Type B pancreatic cell (in vitro differentiated cells): ENCODE results near the gene ZNF830. TPM values are rescaled to one million over a fixed set of nuclear protein-coding genes. Genes with fewer than 3 reads are reported as not detected.

ENCODE experiments used
- DNase-seq: peaks from one replicate; pipeline ENCODE4 v3.0.0; 2021; ENCODE audit warnings: mixed read lengths; ENCODE audit not compliant: unreplicated experiment; ENCODE audit errors: extremely low spot score
- H3K27ac Mint-ChIP-seq: 2 replicates; pipeline ENCODE4 v1.8.0; 2021; ENCODE audit warnings: mild to moderate bottlenecking, mixed read lengths
- H3K27me3 Mint-ChIP-seq: 2 replicates; pipeline ENCODE4 v1.8.0; 2021; ENCODE audit warnings: mixed read lengths
- H3K36me3 Mint-ChIP-seq: 2 replicates; pipeline ENCODE4 v1.8.0; 2021; ENCODE audit warnings: mixed read lengths
- H3K4me1 Mint-ChIP-seq: one replicate; pipeline ENCODE4 v1.8.0; 2021; ENCODE audit warnings: mixed read lengths; ENCODE audit not compliant: unreplicated experiment
- H3K4me3 Mint-ChIP-seq: 2 replicates; pipeline ENCODE4 v1.8.0; 2021; ENCODE audit warnings: mild to moderate bottlenecking, mixed read lengths
- H3K9me3 Mint-ChIP-seq: 2 replicates; pipeline ENCODE4 v1.8.0; 2021; ENCODE audit warnings: mixed read lengths
- CTCF ChIP-seq: fragments of 200-600 bp; sonication (generic); conservative IDR thresholded peaks from 2 replicates; pipeline ENCODE4 v1.5.0; 2021; ENCODE audit warnings: antibody characterized with exemption, mild to moderate bottlenecking
- long read RNA-seq: library from polyadenylated mRNA; unstranded; transcript quantifications from one replicate; pipeline ENCODE4 v2.0.0, GENCODE V29; 2020
- total RNA-seq: library from RNA; stranded (reverse); gene quantifications from 2 replicates; pipeline ENCODE4 v1.2.1, GENCODE V29; 2021; ENCODE audit warnings: low replicate concordance

The ZNF830 gene, protein sequence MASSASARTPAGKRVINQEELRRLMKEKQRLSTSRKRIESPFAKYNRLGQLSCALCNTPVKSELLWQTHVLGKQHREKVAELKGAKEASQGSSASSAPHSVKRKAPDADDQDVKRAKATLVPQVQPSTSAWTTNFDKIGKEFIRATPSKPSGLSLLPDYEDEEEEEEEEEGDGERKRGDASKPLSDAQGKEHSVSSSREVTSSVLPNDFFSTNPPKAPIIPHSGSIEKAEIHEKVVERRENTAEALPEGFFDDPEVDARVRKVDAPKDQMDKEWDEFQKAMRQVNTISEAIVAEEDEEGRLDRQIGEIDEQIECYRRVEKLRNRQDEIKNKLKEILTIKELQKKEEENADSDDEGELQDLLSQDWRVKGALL
- 21.9 and 22.8 TPM in 2 replicates for total RNA-seq
- long read RNA-seq, transcript ZNF830-201 (1 exons, 2,246 nt): major isoform, 59 of 59 reads
- long read RNA-seq, partial matches to known transcripts: 0 of 59 reads
- long read RNA-seq, other reads (novel, unspliced or antisense): 0 of 59 reads

- H3K4me3 Mint-ChIP-seq: peak within 1 kb of the TSS; percentile 100
- peaks cover 9% of the 10 kb centered on the region for H3K27me3 Mint-ChIP-seq
- H3K9me3 Mint-ChIP-seq: no peaks in the 10 kb centered on the region
- TF ChIP-seq CTCF: no peak
- peaks cover 14% of the 10 kb centered on the region for H3K4me1 Mint-ChIP-seq
- peak; percentile 90 for DNase-seq
- peaks cover 8% of the 10 kb centered on the region for H3K36me3 Mint-ChIP-seq
- peak within 1 kb of the TSS; percentile 98 for H3K27ac Mint-ChIP-seq
Measured at GRCh38 chr17:34961093-34961911, at the start of gene ZNF830, which contains the start of gene CCT6B. ZNF830 (plus strand) TSS chr17:34961540; CDS start chr17:34961567, 27 bp downstream. CCT6B (minus strand) TSS chr17:34961460; CDS start chr17:34961393, 67 bp downstream.

GRCh38 chr17:34913001-34913400, 48.3 kb upstream of the ZNF830 start:
- Mint-ChIP-seq H3K4me3 (no peak overlapping the region), H3K36me3 (no peaks in the 10 kb centered on the region), H3K27ac (no peak overlapping the region), H3K4me1 (no peaks in the 10 kb centered on the region), H3K27me3 (peaks cover 18% of the 10 kb centered on the region), H3K9me3 (no peaks in the 10 kb centered on the region)
- no peak for TF ChIP-seq CTCF
- DNase-seq: no peak

DNA sequence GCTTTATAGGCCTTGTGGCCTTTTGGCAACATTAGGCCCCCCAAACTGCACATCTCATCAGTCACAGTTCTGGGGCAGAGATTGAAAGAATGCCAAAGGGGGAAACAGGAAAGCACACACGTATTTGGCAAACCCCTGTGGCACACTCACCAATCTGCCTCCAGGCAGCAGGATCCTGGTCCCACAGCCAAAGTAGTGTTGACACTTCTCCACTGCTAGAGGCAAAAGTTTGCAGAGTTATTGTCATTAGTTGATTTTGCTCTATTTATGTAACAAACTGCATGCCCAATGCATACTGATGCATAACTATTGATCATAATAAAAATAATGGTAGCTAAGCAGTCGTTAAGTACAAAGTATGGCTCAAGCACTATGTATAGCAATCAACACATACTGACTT, 45.2 kb upstream of the ZNF830 start:
- no peaks in the 10 kb centered on the region for H3K9me3 Mint-ChIP-seq
- no peaks in the 10 kb centered on the region for H3K36me3 Mint-ChIP-seq
- no peaks in the 10 kb centered on the region for H3K4me1 Mint-ChIP-seq
- H3K4me3 Mint-ChIP-seq: no peak overlapping the region
- H3K27me3 Mint-ChIP-seq: peaks cover 8% of the 10 kb centered on the region
- DNase-seq: no peak
- H3K27ac Mint-ChIP-seq: no peak overlapping the region
- TF ChIP-seq CTCF: no peak

GRCh38 chr17:34917381-34917780, 44.0 kb upstream of the ZNF830 start:
- Mint-ChIP-seq H3K4me1 (no peaks in the 10 kb centered on the region), H3K4me3 (no peak overlapping the region), H3K27ac (no peak overlapping the region), H3K9me3 (no peaks in the 10 kb centered on the region), H3K36me3 (no peaks in the 10 kb centered on the region), H3K27me3 (peaks cover 3% of the 10 kb centered on the region)
- DNase-seq: no peak
- TF ChIP-seq CTCF: no peak

- Mint-ChIP-seq H3K36me3 (no peaks in the 10 kb centered on the region), H3K4me1 (no peaks in the 10 kb centered on the region), H3K9me3 (no peaks in the 10 kb centered on the region), H3K27me3 (no peaks in the 10 kb centered on the region), H3K4me3 (no peak overlapping the region), H3K27ac (no peak overlapping the region)
- no peak for DNase-seq
- TF ChIP-seq CTCF: no peak
Measured at GRCh38 chr17:34920676-34921075, 40.7 kb upstream of the ZNF830 start.
